Mesenchymal stem cell (in vitro differentiated cells and primary cell): ENCODE measurements around the gene TBC1D22A.
A peak's percentile ranks its signal among the peaks of the same experiment; 100 is the strongest.

Experiments
- DNase-seq: peaks from one replicate; pipeline ENCODE4 v3.0.0-alpha.2; 2013
- H2AFZ ChIP-seq: one replicate; pipeline ENCODE4 v1.6.1; 2013; ENCODE audit warnings: low read depth, mild to moderate bottlenecking, control low read depth, inconsistent platforms, low read length, moderate library complexity
- H2AK5ac ChIP-seq: 2 replicates; pipeline ENCODE4 v1.6.1; 2013; ENCODE audit warnings: low read length, moderate library complexity, mild to moderate bottlenecking, inconsistent platforms; ENCODE audit not compliant: severe bottlenecking
- H2BK120ac ChIP-seq: one replicate; pipeline ENCODE4 v1.6.1; 2013; ENCODE audit warnings: low read depth, mild to moderate bottlenecking, inconsistent platforms, low read length, moderate library complexity
- H2BK12ac ChIP-seq, 2 experiments: one replicate each; pipeline ENCODE4 v1.6.1; 2013; ENCODE audit warnings: inconsistent platforms in 2 of 2, low read length in 2 of 2, mild to moderate bottlenecking in 2 of 2, moderate library complexity in 2 of 2, control low read depth in 1 of 2
- H2BK15ac ChIP-seq: one replicate; pipeline ENCODE4 v1.6.1; 2013; ENCODE audit warnings: mild to moderate bottlenecking, low read depth, inconsistent platforms; ENCODE audit not compliant: poor library complexity, severe bottlenecking
- H2BK5ac ChIP-seq: 2 replicates; pipeline ENCODE4 v1.6.1; 2013; ENCODE audit warnings: low read depth, mild to moderate bottlenecking, low read length, control low read depth, inconsistent platforms; ENCODE audit not compliant: poor library complexity, severe bottlenecking
- H3K14ac ChIP-seq, 2 experiments: one replicate each; pipeline ENCODE4 v1.6.1; 2013; ENCODE audit warnings: inconsistent platforms in 2 of 2, low read length in 2 of 2, control low read depth in 1 of 2, mild to moderate bottlenecking in 1 of 2, moderate library complexity in 1 of 2
- H3K18ac ChIP-seq, 2 experiments: one replicate each; pipeline ENCODE4 v1.6.1; 2013; ENCODE audit warnings: inconsistent platforms in 2 of 2, low read length in 2 of 2, control low read depth in 1 of 2, low read depth in 1 of 2, mild to moderate bottlenecking in 1 of 2
- H3K23ac ChIP-seq, 2 experiments: one replicate each; pipeline ENCODE4 v1.6.1; 2013; ENCODE audit warnings: inconsistent platforms in 2 of 2, low read length in 2 of 2, mild to moderate bottlenecking in 2 of 2, moderate library complexity in 2 of 2, control low read depth in 1 of 2
- H3K27ac ChIP-seq: 2 replicates; pipeline ENCODE4 v1.5.1; 2013; ENCODE audit warnings: mild to moderate bottlenecking, moderate library complexity, low read length, control low read depth, inconsistent platforms; ENCODE audit not compliant: poor library complexity, severe bottlenecking
- H3K27me3 ChIP-seq, 2 experiments: 2 replicates each; pipeline versions ENCODE4 v1.6.1 to v1.7.0; 2013; ENCODE audit warnings: low read length in 2 of 2, mild to moderate bottlenecking in 2 of 2, moderate library complexity in 2 of 2, control low read depth in 1 of 2, inconsistent platforms in 1 of 2; ENCODE audit not compliant: control insufficient read depth in 1 of 2, insufficient read depth in 1 of 2
- H3K36me3 ChIP-seq, 2 experiments: 2 replicates each; pipeline versions ENCODE4 v1.6.1 to v1.7.0; 2013; ENCODE audit warnings: low read length in 2 of 2, control low read depth in 1 of 2, inconsistent platforms in 1 of 2, low read depth in 1 of 2, mild to moderate bottlenecking in 1 of 2; ENCODE audit not compliant: insufficient read depth in 2 of 2, control insufficient read depth in 1 of 2
- H3K4ac ChIP-seq, 2 experiments: one replicate each; pipeline ENCODE4 v1.6.1; 2013; ENCODE audit warnings: inconsistent platforms in 2 of 2, low read length in 2 of 2, mild to moderate bottlenecking in 2 of 2, moderate library complexity in 2 of 2, control low read depth in 1 of 2, low read depth in 1 of 2
- H3K4me1 ChIP-seq: 2 replicates; pipeline ENCODE4 v1.6.1; 2013; ENCODE audit warnings: low read depth, low read length, control low read depth; ENCODE audit not compliant: control insufficient read depth, insufficient read depth
- H3K4me2 ChIP-seq: 2 replicates; pipeline ENCODE4 v1.6.1; 2013; ENCODE audit warnings: low read length, mild to moderate bottlenecking, inconsistent platforms; ENCODE audit not compliant: poor library complexity, severe bottlenecking
- H3K4me3 ChIP-seq, 2 experiments: 2 replicates each; pipeline versions ENCODE4 v1.5.1 to v1.7.0; 2013; ENCODE audit warnings: low read length in 2 of 2, mild to moderate bottlenecking in 2 of 2, control low read depth in 1 of 2, low read depth in 1 of 2; ENCODE audit not compliant: insufficient read depth in 1 of 2
- H3K79me1 ChIP-seq: replicated peaks from 2 replicates; pipeline ENCODE4 v1.6.1; 2013; ENCODE audit warnings: mild to moderate bottlenecking, control low read depth, low read length, inconsistent platforms; ENCODE audit not compliant: poor library complexity, severe bottlenecking
- H3K9ac ChIP-seq: 2 replicates; pipeline ENCODE4 v1.7.0; 2013; ENCODE audit warnings: mild to moderate bottlenecking, low read length, moderate library complexity
- H3K9me3 ChIP-seq: 2 replicates; pipeline ENCODE4 v1.7.0; 2013; ENCODE audit warnings: mild to moderate bottlenecking, low read length; ENCODE audit not compliant: control insufficient read depth
- H4K8ac ChIP-seq: one replicate; pipeline ENCODE4 v1.6.1; 2013; ENCODE audit warnings: inconsistent platforms, mild to moderate bottlenecking, low read length, moderate library complexity
- H4K91ac ChIP-seq: one replicate; pipeline ENCODE4 v1.6.1; 2013; ENCODE audit warnings: mild to moderate bottlenecking, low read length, inconsistent platforms
- WGBS: methylation state at CpG from one replicate; pipeline ENCODE4 v1.1.7; 2013; ENCODE audit warnings: mixed read lengths; 5-methylcytosine and 5-hydroxymethylcytosine counted together

TBC1D22A gene

GRCh38 chr22:47035425-47035881 lies 273.0 kb downstream of the TBC1D22A start:
- H3K36me3 ChIP-seq: peaks cover 0 to 40% of the 10 kb centered on the region in 2 experiments
- no peak overlapping the region for H3K18ac ChIP-seq
- peak overlapping the region in 1 of 2 experiments; percentile 10 for H2BK12ac ChIP-seq
- H3K4ac ChIP-seq: no peak overlapping the region
- H2BK15ac ChIP-seq: no peak overlapping the region
- peak overlapping the region in 1 of 2 experiments; percentile 53 for H3K14ac ChIP-seq
- H3K4me2 ChIP-seq: no peak overlapping the region
- no peak overlapping the region for H2AK5ac ChIP-seq
- no peak overlapping the region for H3K27ac ChIP-seq
- H3K27me3 ChIP-seq: no peaks in the 10 kb centered on the region
- WGBS: 85% methylated on average over 11 of the region's 11 CpGs
- H2BK120ac ChIP-seq: no peak overlapping the region
- DNase-seq: peak; percentile 29
- H3K23ac ChIP-seq: no peak overlapping the region
- no peak overlapping the region for H2AFZ ChIP-seq
- H3K9me3 ChIP-seq: no peaks in the 10 kb centered on the region
- H3K9ac ChIP-seq: no peak overlapping the region
- peaks cover 40% of the 10 kb centered on the region for H3K4me1 ChIP-seq
- H4K8ac ChIP-seq: no peak overlapping the region
- no peak overlapping the region for H3K4me3 ChIP-seq
- no peak overlapping the region for H2BK5ac ChIP-seq
- no peak overlapping the region for H4K91ac ChIP-seq
- peaks cover 30% of the 10 kb centered on the region for H3K79me1 ChIP-seq

GRCh38 chr22:47036352-47036751 lies 273.9 kb downstream of the TBC1D22A start:
- no peaks in the 10 kb centered on the region for H3K27me3 ChIP-seq
- DNase-seq: no peak
- H3K4me1 ChIP-seq: peaks cover 43% of the 10 kb centered on the region
- no peak overlapping the region for H3K23ac ChIP-seq
- WGBS: 97% methylated on average over 10 of the region's 10 CpGs
- no peak overlapping the region for H2BK12ac ChIP-seq
- H3K4me3 ChIP-seq: no peak overlapping the region
- H3K4me2 ChIP-seq: no peak overlapping the region
- no peak overlapping the region for H3K18ac ChIP-seq
- peaks cover 24% of the 10 kb centered on the region for H3K79me1 ChIP-seq
- H3K4ac ChIP-seq: no peak overlapping the region
- H3K9me3 ChIP-seq: no peaks in the 10 kb centered on the region
- H3K14ac ChIP-seq: peak overlapping the region in 1 of 2 experiments; percentile 44
- H4K8ac ChIP-seq: no peak overlapping the region
- no peak overlapping the region for H3K27ac ChIP-seq
- no peak overlapping the region for H2AK5ac ChIP-seq
- H3K9ac ChIP-seq: no peak overlapping the region
- peaks cover 0 to 33% of the 10 kb centered on the region in 2 experiments for H3K36me3 ChIP-seq
- H2BK120ac ChIP-seq: no peak overlapping the region
- H2BK5ac ChIP-seq: no peak overlapping the region
- no peak overlapping the region for H2AFZ ChIP-seq
- no peak overlapping the region for H2BK15ac ChIP-seq
- H4K91ac ChIP-seq: no peak overlapping the region

GRCh38 chr22:47036936-47037485 lies 274.6 kb downstream of the TBC1D22A start:
- no peaks in the 10 kb centered on the region for H3K9me3 ChIP-seq
- no peak overlapping the region for H4K8ac ChIP-seq
- H2BK120ac ChIP-seq: no peak overlapping the region
- no peaks in the 10 kb centered on the region for H3K27me3 ChIP-seq
- H2BK5ac ChIP-seq: no peak overlapping the region
- no peak overlapping the region for H3K4me2 ChIP-seq
- no peak overlapping the region for H2BK12ac ChIP-seq
- H3K18ac ChIP-seq: no peak overlapping the region
- DNase-seq: no peak
- no peak overlapping the region for H3K23ac ChIP-seq
- no peak overlapping the region for H3K9ac ChIP-seq
- H2BK15ac ChIP-seq: no peak overlapping the region
- peaks cover 18% of the 10 kb centered on the region for H3K79me1 ChIP-seq
- no peak overlapping the region for H2AK5ac ChIP-seq
- H3K27ac ChIP-seq: no peak overlapping the region
- no peak overlapping the region for H2AFZ ChIP-seq
- H3K36me3 ChIP-seq: peaks cover 0 to 31% of the 10 kb centered on the region in 2 experiments
- H3K14ac ChIP-seq: no peak overlapping the region
- H3K4me1 ChIP-seq: peaks cover 45% of the 10 kb centered on the region
- WGBS: 97% methylated on average over 20 of the region's 20 CpGs
- H3K4ac ChIP-seq: no peak overlapping the region
- H4K91ac ChIP-seq: no peak overlapping the region
- no peak overlapping the region for H3K4me3 ChIP-seq

- Histone ChIP-seq H3K9me3 (no peaks in the 10 kb centered on the region), H4K91ac (no peak overlapping the region), H3K79me1 (peaks cover 19% of the 10 kb centered on the region), H4K8ac (no peak overlapping the region), H2BK15ac (no peak overlapping the region), H2AK5ac (no peak overlapping the region), H3K14ac (no peak overlapping the region), H2AFZ (no peak overlapping the region), H2BK5ac (no peak overlapping the region), H3K18ac (no peak overlapping the region), H3K9ac (no peak overlapping the region), H2BK12ac (no peak overlapping the region), H3K4ac (no peak overlapping the region), H3K23ac (no peak overlapping the region), H2BK120ac (no peak overlapping the region), H3K27me3 (no peaks in the 10 kb centered on the region), H3K4me1 (peaks cover 44% of the 10 kb centered on the region), H3K27ac (peak overlapping the region; percentile 49), H3K4me3 (no peak overlapping the region), H3K4me2 (peak overlapping the region; percentile 24), H3K36me3 (peaks cover 0 to 30% of the 10 kb centered on the region in 2 experiments)
- 93% methylated on average over 18 of the region's 18 CpGs for WGBS
- no peak for DNase-seq
Observed at GRCh38 chr22:47038206-47038835, 275.9 kb downstream of the TBC1D22A start.
